Thyroid gland (tissue), 4 donors: ENCODE results near the gene TOR1A. TPM values are rescaled to one million over a fixed set of nuclear protein-coding genes. Genes with fewer than 3 reads are reported as not detected.

Source experiments
- DNase-seq, 2 donors: peaks; one replicate each; pipeline ENCODE4 v3.0.0-alpha.2; 2019
- H3K27ac ChIP-seq, 3 donors: fragments of 200-600 bp; sonication (generic); 1 replicate in 2 of 3; 2 replicates in 1 of 3; pipeline ENCODE4 v1.5.1; 2016 to 2019; ENCODE audit warnings: mild to moderate bottlenecking in 1 of 3, moderate library complexity in 1 of 3
- H3K27me3 ChIP-seq: fragments of 200-600 bp; sonication (generic); one replicate; pipeline ENCODE4 v1.5.1; 2019
- H3K36me3 ChIP-seq, 2 donors: fragments of 200-600 bp; sonication (generic); one replicate each; pipeline ENCODE4 v1.5.1; 2016 to 2019
- H3K4me1 ChIP-seq, 2 donors: fragments of 200-600 bp; sonication (generic); one replicate each; pipeline ENCODE4 v1.5.1; 2017 to 2019
- H3K4me3 ChIP-seq, 3 donors: fragments of 200-600 bp; sonication (generic); replicated peaks in 1 of 3; 1 replicate in 2 of 3; 2 replicates in 1 of 3; pipeline ENCODE4 v1.5.1; 2016; ENCODE audit warnings: mild to moderate bottlenecking in 1 of 3
- H3K9me3 ChIP-seq: fragments of 200-600 bp; sonication (generic); one replicate; pipeline ENCODE4 v1.5.1; 2017
- POLR2A ChIP-seq, 2 donors: fragments of 450-650 bp; IDR thresholded peaks; one replicate each; pipeline ENCODE4 v1.6.1; 2017; ENCODE audit warnings: antibody characterized with exemption in 2 of 2, mild to moderate bottlenecking in 2 of 2, moderate library complexity in 1 of 2
- WGBS, 2 donors: methylation state at CpG; one replicate each; pipeline ENCODE4 v1.1.5; 2017; 5-methylcytosine and 5-hydroxymethylcytosine counted together
- intact Hi-C: fragments of 100-400 bp; cut with DNase I; formaldehyde crosslinking; loops from one replicate; pipeline ENCODE4 v1.15.1; 2023
- total RNA-seq, 4 donors: library from RNA; depleted of rRNA; stranded (reverse); fragments of >200 nt; gene quantifications; one replicate each; pipeline ENCODE4 v1.2.3, GENCODE V29; 2016
- TF ChIP-seq, protein P1 (sequence below), 6 experiments: fragments of 200-600 bp in 3 of 6; fragments of 450-650 bp in 3 of 6; sonication (generic) in 3 of 6; IDR thresholded peaks; one replicate each; pipeline ENCODE4 v1.5.1; 2016 to 2019; ENCODE audit warnings: antibody characterized with exemption in 6 of 6, mild to moderate bottlenecking in 2 of 6, inconsistent platforms in 1 of 6, moderate library complexity in 1 of 6

Gene TOR1A
- total RNA-seq, 4 donors from 2014 or later, result 30.0 to 61.2 (median 42.8) TPM

DNA sequence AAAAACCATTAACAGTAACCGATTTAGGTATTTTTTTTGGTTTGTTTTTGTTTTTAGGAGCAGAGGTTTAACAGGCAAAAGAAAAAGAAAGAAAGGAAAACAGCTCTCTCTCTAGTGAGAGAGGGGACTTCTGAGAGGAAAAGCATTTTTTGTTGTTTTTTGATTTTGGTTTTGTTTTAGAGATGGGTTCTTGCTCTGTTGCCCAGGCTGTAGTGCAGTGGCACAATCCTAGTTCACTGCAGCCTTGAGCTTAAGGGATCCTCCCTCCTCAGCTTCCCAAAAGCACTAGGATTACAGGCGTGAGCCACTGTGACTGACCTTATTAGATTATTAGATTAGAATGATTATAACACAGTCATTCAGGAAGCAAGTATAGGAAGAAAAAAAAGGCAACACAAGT, 21.4 kb upstream of the TOR1A start:
- Histone ChIP-seq H3K36me3 (no peaks in the 10 kb centered on the region), H3K4me1 (peaks cover 20 to 25% of the 10 kb centered on the region in 2 donors), H3K27me3 (no peaks in the 10 kb centered on the region), H3K27ac (peak overlapping the region; percentile 47 to 64 (median 63)), H3K9me3 (no peaks in the 10 kb centered on the region), H3K4me3 (no peak overlapping the region)
- TF ChIP-seq POLR2A (IDR thresholded peaks at IDR 0.05), result no peak
- TF ChIP-seq, protein P1, sequence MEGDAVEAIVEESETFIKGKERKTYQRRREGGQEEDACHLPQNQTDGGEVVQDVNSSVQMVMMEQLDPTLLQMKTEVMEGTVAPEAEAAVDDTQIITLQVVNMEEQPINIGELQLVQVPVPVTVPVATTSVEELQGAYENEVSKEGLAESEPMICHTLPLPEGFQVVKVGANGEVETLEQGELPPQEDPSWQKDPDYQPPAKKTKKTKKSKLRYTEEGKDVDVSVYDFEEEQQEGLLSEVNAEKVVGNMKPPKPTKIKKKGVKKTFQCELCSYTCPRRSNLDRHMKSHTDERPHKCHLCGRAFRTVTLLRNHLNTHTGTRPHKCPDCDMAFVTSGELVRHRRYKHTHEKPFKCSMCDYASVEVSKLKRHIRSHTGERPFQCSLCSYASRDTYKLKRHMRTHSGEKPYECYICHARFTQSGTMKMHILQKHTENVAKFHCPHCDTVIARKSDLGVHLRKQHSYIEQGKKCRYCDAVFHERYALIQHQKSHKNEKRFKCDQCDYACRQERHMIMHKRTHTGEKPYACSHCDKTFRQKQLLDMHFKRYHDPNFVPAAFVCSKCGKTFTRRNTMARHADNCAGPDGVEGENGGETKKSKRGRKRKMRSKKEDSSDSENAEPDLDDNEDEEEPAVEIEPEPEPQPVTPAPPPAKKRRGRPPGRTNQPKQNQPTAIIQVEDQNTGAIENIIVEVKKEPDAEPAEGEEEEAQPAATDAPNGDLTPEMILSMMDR (IDR thresholded peaks at IDR 0.05), result no peak
- intact Hi-C loops, result no loop called here
- WGBS, 2 donors, result 47 to 51% methylated on average over 2 of the region's 2 CpGs
- DNase-seq, result no peak

DNA sequence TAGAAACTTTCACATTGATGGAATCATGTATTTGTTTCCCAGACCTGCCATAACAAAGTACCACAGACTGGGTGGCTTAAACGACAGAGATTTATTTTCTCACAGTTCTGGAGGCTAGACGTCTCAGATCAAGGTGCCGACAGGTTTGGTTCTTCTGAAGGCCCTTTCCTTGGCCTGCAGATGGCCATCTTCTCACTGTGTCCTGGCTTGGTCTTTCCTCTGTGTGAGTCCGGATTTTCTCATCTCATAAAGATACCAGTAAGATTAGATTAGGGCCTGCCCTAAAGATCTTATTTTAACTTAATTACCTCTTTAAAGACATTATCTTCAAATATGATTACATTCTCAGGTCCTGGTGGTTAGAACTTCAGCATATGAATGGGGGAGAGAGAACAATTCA, 17.1 kb upstream of the TOR1A start:
- H3K4me3 ChIP-seq, result no peak overlapping the region
- 83 to 85% methylated on average over 4 of the region's 4 CpGs for WGBS, 2 donors

DNA sequence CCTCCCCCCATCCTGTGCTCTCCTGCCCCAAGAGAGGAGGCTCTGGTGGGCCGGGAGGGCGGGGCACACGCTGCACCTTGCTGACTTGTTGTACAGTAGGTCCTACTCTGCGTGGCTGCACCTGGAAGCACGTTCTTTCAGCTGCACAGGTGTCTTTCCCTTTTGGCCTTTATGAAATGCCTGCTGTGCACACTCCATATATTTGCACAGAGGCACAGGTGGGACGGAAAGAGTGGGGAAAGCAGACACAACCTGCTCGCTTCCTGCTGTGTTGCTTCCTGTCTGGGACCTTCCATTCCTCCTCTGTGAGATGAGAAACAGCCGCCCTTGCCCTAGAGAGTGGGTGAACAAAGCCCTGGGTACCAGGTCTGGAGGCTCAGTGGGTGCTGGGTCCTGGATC, 16.1 kb upstream of the TOR1A start:
- no peak overlapping the region for H3K4me3 ChIP-seq
- WGBS, 2 donors, result 62 to 90% methylated on average over 3 to 8 of the region's 8 CpGs
- DNase-seq, result no peak
- H3K27me3 ChIP-seq, result no peaks in the 10 kb centered on the region
- H3K36me3 ChIP-seq, result no peaks in the 10 kb centered on the region
- H3K27ac ChIP-seq, result peak overlapping the region in 1 of 3 donors; percentile 21
- TF ChIP-seq, protein P1 (IDR thresholded peaks at IDR 0.05), result no peak
- no peak for TF ChIP-seq POLR2A (IDR thresholded peaks at IDR 0.05)
- no peaks in the 10 kb centered on the region for H3K9me3 ChIP-seq
- peaks cover 23 to 40% of the 10 kb centered on the region in 2 donors for H3K4me1 ChIP-seq
- intact Hi-C loops, result no loop called here

More for the DNA sequence above, 17.1 kb upstream of the TOR1A start:
- intact Hi-C loops, result no loop called here
- Histone ChIP-seq H3K27me3 (no peaks in the 10 kb centered on the region), H3K27ac (no peak overlapping the region), H3K9me3 (no peaks in the 10 kb centered on the region), H3K4me1 (peaks cover 27 to 47% of the 10 kb centered on the region in 2 donors), H3K36me3 (no peaks in the 10 kb centered on the region)
- DNase-seq, result no peak
- no peak for TF ChIP-seq POLR2A (IDR thresholded peaks at IDR 0.05)
- TF ChIP-seq, protein P1 (IDR thresholded peaks at IDR 0.05), result no peak

DNA sequence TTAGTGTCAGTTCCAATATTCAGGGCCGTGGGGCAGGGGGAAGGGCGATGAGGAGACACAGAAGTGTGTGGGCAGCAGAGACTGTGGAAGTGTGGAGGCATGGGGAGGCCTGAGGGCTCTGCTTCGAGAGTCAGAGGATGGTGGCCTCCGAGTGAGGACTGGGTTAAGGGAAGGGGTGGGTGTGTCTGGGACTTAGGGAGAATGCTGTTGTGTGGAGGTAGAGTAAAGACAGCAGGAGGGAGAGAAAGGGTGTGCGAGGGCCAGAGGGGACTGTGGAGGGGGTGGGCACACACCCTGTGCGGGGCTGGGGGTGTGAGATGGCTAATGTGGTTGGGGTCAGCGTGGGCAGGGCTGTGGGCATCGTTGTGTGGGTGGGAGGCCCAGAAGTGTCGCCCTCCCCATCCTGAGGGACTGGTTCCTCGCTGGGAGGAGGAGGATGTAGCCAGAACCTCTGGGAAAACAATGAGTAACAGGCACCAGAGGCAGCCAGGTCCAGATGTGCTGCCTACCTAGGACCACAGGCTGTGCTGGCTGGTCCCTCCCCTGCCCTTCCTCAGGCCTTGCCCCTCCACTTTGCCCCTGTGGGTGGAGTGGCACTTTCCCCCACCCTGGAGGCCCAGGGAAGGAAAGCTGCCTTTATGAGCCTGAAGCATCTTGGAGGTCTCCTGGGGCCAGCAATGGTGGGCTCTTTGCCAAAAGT, 15.5 kb upstream of the TOR1A start:
- H3K9me3 ChIP-seq, result no peaks in the 10 kb centered on the region
- peak overlapping the region in 1 of 3 donors; percentile 21 for H3K27ac ChIP-seq
- no peak for DNase-seq
- H3K27me3 ChIP-seq, result no peaks in the 10 kb centered on the region
- H3K4me3 ChIP-seq, result no peak overlapping the region
- WGBS, 2 donors, result 67 to 72% methylated on average over 10 of the region's 10 CpGs
- intact Hi-C loops, result no loop called here
- H3K36me3 ChIP-seq, result no peaks in the 10 kb centered on the region
- TF ChIP-seq, protein P1 (IDR thresholded peaks at IDR 0.05), result no peak
- no peak for TF ChIP-seq POLR2A (IDR thresholded peaks at IDR 0.05)
- peaks cover 18 to 36% of the 10 kb centered on the region in 2 donors for H3K4me1 ChIP-seq

DNA sequence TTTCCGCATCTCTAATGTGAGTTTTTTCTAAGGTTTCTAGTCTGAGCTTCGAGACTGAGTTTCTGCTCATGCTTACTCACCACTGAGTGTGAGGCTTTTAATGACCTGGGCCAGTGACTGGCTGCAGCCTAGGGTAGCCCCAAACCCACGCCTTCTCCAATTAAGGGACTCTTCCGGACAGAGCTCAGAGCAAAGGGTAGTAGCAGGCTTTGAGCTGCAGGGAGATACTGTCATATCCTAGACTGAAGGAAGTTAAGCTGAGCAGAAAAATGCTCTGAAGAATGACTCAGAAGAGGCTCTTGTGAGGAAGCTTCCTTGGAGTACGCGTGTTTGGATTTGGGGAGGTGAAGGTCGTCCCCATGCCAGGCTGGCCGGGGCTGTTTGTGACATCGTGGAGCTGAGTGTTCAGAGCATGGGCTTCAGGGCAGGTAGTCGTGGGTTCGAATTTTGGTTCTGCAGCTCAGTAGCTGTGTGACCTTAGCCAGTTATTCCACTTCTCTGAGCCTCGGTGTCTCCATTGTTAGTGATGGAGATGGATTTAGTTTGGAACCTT, 14.8 kb upstream of the TOR1A start:
- intact Hi-C loops, result no loop called here
- Histone ChIP-seq H3K4me3 (no peak overlapping the region), H3K36me3 (no peaks in the 10 kb centered on the region), H3K9me3 (no peaks in the 10 kb centered on the region), H3K4me1 (peaks cover 19 to 43% of the 10 kb centered on the region in 2 donors), H3K27me3 (no peaks in the 10 kb centered on the region), H3K27ac (peak overlapping the region in 1 of 3 donors; percentile 21)
- 79 to 80% methylated on average over 12 of the region's 12 CpGs for whole genome bisulfite sequencing, 2 donors
- no peak for TF ChIP-seq POLR2A (IDR thresholded peaks at IDR 0.05)
- TF ChIP-seq, protein P1 (IDR thresholded peaks at IDR 0.05), result no peak
- DNase-seq, result no peak
